Gastroesophageal sphincter (tissue), 4 donors: ENCODE data around the gene UBE2E2. TPM values are rescaled to one million over a fixed set of nuclear protein-coding genes. Genes with fewer than 3 reads are reported as not detected.

Experiments used
- ATAC-seq: fragments of 150-250 bp; one replicate; pipeline ENCODE4 v1.9.1; 2016; ENCODE audit warnings: mild to moderate bottlenecking, moderate library complexity
- H3K27ac ChIP-seq, 4 donors: fragments of 200-600 bp; sonication (generic) in 3 of 4; 1 replicate in 3 of 4; 2 replicates in 1 of 4; pipeline ENCODE4 v1.5.1; 2016 to 2019
- H3K27me3 ChIP-seq: fragments of 200-600 bp; sonication (generic); one replicate; pipeline ENCODE4 v1.5.1; 2019
- H3K36me3 ChIP-seq, 2 donors: fragments of 200-600 bp; sonication (generic); one replicate each; pipeline ENCODE4 v1.5.1; 2019; ENCODE audit warnings: control low read depth in 1 of 2
- H3K4me1 ChIP-seq, 3 donors: fragments of 200-600 bp; sonication (generic); 1 replicate in 2 of 3; 2 replicates in 1 of 3; pipeline ENCODE4 v1.5.1; 2016 to 2019; ENCODE audit warnings: control low read depth in 2 of 3
- H3K4me3 ChIP-seq, 2 donors: fragments of 200-600 bp; sonication (generic); one replicate each; pipeline ENCODE4 v1.5.1; 2019; ENCODE audit warnings: mild to moderate bottlenecking in 1 of 2, moderate library complexity in 1 of 2
- H3K9me3 ChIP-seq, 3 donors: fragments of 200-600 bp; sonication (generic); one replicate each; pipeline ENCODE4 v1.5.1; 2017 to 2019; ENCODE audit warnings: control low read depth in 2 of 3
- CTCF ChIP-seq, 4 experiments: fragments of 200-600 bp in 2 of 4; fragments of 450-650 bp in 2 of 4; sonication (generic) in 1 of 4; IDR thresholded peaks; one replicate each; pipeline ENCODE4 v1.5.1; 2017 to 2019; ENCODE audit warnings: antibody characterized with exemption in 4 of 4, mild to moderate bottlenecking in 2 of 4, moderate library complexity in 2 of 4
- EP300 ChIP-seq: sonication (generic); formaldehyde crosslinking; IDR thresholded peaks from one replicate; pipeline ENCODE4 v1.6.1; 2017; ENCODE audit warnings: antibody characterized with exemption, mild to moderate bottlenecking
- POLR2A ChIP-seq, 2 donors: fragments of 450-650 bp; IDR thresholded peaks; one replicate each; pipeline ENCODE4 v1.6.1; 2017; ENCODE audit warnings: antibody characterized with exemption in 2 of 2, mild to moderate bottlenecking in 2 of 2, moderate library complexity in 1 of 2
- POLR2AphosphoS5 ChIP-seq: sonication (generic); formaldehyde crosslinking; IDR thresholded peaks from one replicate; pipeline ENCODE4 v1.6.1; 2017; ENCODE audit warnings: antibody characterized with exemption
- WGBS, 2 donors: methylation state at CpG; one replicate each; pipeline ENCODE4 v1.1.5; 2018; ENCODE audit warnings: low coverage in 1 of 2; 5-methylcytosine and 5-hydroxymethylcytosine counted together
- total RNA-seq, 4 donors: library from RNA; depleted of rRNA; stranded (reverse); fragments of >200 nt; gene quantifications; one replicate each; pipeline ENCODE4 v1.1.0, GENCODE V29; 2016

UBE2E2 gene
- total RNA-seq, 4 donors from 2014 or later = 35.8 to 114 (median 70.2) TPM

- 71 to 89% methylated on average over 9 to 12 of the region's 12 CpGs for WGBS, 2 donors
- TF ChIP-seq CTCF (IDR thresholded peaks at IDR 0.05) (no peak), POLR2AphosphoS5 (no peak), POLR2A (IDR thresholded peaks at IDR 0.05) (no peak), EP300 (no peak)
- ATAC-seq = no peak
Observed at GRCh38 chr3:23440416-23441294, 237.5 kb downstream of the UBE2E2 start.

GRCh38 chr3:23442598-23443383, 239.7 kb downstream of the UBE2E2 start:
- H3K9me3 ChIP-seq = no peaks in the 10 kb centered on the region
- no peak overlapping the region for H3K4me3 ChIP-seq
- 78 to 81% methylated on average over 4 of the region's 4 CpGs for WGBS, 2 donors
- H3K27ac ChIP-seq = no peak overlapping the region
- H3K36me3 ChIP-seq = no peaks in the 10 kb centered on the region
- H3K27me3 ChIP-seq = no peaks in the 10 kb centered on the region
- ATAC-seq = no peak
- TF ChIP-seq POLR2AphosphoS5 = no peak
- TF ChIP-seq POLR2A (IDR thresholded peaks at IDR 0.05) = no peak
- no peak for TF ChIP-seq CTCF (IDR thresholded peaks at IDR 0.05)
- TF ChIP-seq EP300 = no peak
- peaks cover 0 to 6% (median 0%) of the 10 kb centered on the region in 3 donors for H3K4me1 ChIP-seq

More at GRCh38 chr3:23440416-23441294, 237.5 kb downstream of the UBE2E2 start:
- Histone ChIP-seq H3K9me3 (no peaks in the 10 kb centered on the region), H3K4me3 (no peak overlapping the region), H3K27me3 (no peaks in the 10 kb centered on the region), H3K4me1 (peaks cover 0 to 6% (median 0%) of the 10 kb centered on the region in 3 donors), H3K36me3 (no peaks in the 10 kb centered on the region), H3K27ac (no peak overlapping the region)

- 100% methylated on average over 1 of the region's 1 CpG; no CpG with 5 or more reads in 1 of the 2 donors for WGBS, 2 donors
- H3K4me1 ChIP-seq = peaks cover 0 to 19% (median 0%) of the 10 kb centered on the region in 3 donors
- H3K9me3 ChIP-seq = no peaks in the 10 kb centered on the region
- no peak overlapping the region for H3K4me3 ChIP-seq
- ATAC-seq = no peak
- no peak for TF ChIP-seq POLR2A (IDR thresholded peaks at IDR 0.05)
- no peak for TF ChIP-seq CTCF (IDR thresholded peaks at IDR 0.05)
- TF ChIP-seq EP300 = no peak
- TF ChIP-seq POLR2AphosphoS5 = no peak
- no peaks in the 10 kb centered on the region for H3K36me3 ChIP-seq
- no peak overlapping the region for H3K27ac ChIP-seq
- H3K27me3 ChIP-seq = no peaks in the 10 kb centered on the region
Observed at GRCh38 chr3:23444386-23444785, 241.3 kb downstream of the UBE2E2 start.

GRCh38 chr3:23446301-23446700, 243.2 kb downstream of the UBE2E2 start:
- no peak overlapping the region for H3K4me3 ChIP-seq
- peaks cover 0 to 19% (median 0%) of the 10 kb centered on the region in 3 donors for H3K4me1 ChIP-seq
- no peaks in the 10 kb centered on the region for H3K27me3 ChIP-seq
- TF ChIP-seq POLR2AphosphoS5 = no peak
- TF ChIP-seq CTCF (IDR thresholded peaks at IDR 0.05) = no peak
- no peak for TF ChIP-seq EP300
- TF ChIP-seq POLR2A (IDR thresholded peaks at IDR 0.05) = no peak
- WGBS, 2 donors = 89 to 100% methylated on average over 3 of the region's 3 CpGs
- no peak overlapping the region for H3K27ac ChIP-seq
- ATAC-seq = no peak
- H3K9me3 ChIP-seq = no peaks in the 10 kb centered on the region
- H3K36me3 ChIP-seq = no peaks in the 10 kb centered on the region
